Right lobe of liver (tissue), 4 donors: ENCODE measurements around the gene UBE2G1.

Experiments
- CTCF ChIP-seq, 4 donors: fragments of 200-600 bp in 3 of 4; fragments of 450-650 bp in 1 of 4; IDR thresholded peaks; one replicate each; pipeline versions ENCODE4 v1.5.1 to v1.8.0; 2016 to 2022; ENCODE audit warnings: antibody characterized with exemption in 4 of 4, mild to moderate bottlenecking in 2 of 4
- POLR2A ChIP-seq: fragments of 450-650 bp; IDR thresholded peaks from one replicate; pipeline ENCODE4 v1.6.1; 2017; ENCODE audit warnings: antibody characterized with exemption, mild to moderate bottlenecking
- donor health status: DM: no; HTN: no; CAD: no.
- donor health status: DM: no; HTN: no; CAD: no.
- donor health status: DM: no; HTN: yes; CAD: no.

- no peak for TF ChIP-seq CTCF (IDR thresholded peaks at IDR 0.05)
- no peak for TF ChIP-seq POLR2A
Measured at GRCh38 chr17:4407216-4407615, 40.7 kb upstream of the UBE2G1 start.
